HepG2 (cell line): ENCODE results near the gene C6orf136. TPM values are rescaled to one million over a fixed set of nuclear protein-coding genes. Genes with fewer than 3 reads are reported as not detected.
A peak's percentile ranks its signal among the peaks of the same experiment; 100 is the strongest.

Experiments used
- CCDC6 ChIP-seq: sonication (generic); formaldehyde crosslinking; IDR thresholded peaks from 2 replicates; pipeline ENCODE4 v1.8.1; 2022; ENCODE audit warnings: mild to moderate bottlenecking, missing genetic modification reagents, moderate library complexity
- HDAC1 ChIP-seq: sonication (generic); formaldehyde crosslinking; IDR thresholded peaks from 2 replicates; pipeline ENCODE4 v1.5.1; 2020; ENCODE audit warnings: mild to moderate bottlenecking, missing genetic modification reagents
- MLLT10 ChIP-seq: sonication (generic); formaldehyde crosslinking; IDR thresholded peaks from 2 replicates; pipeline ENCODE4 v1.4.0; 2020; ENCODE audit warnings: missing genetic modification reagents
- RBM22 ChIP-seq: fragments of 200-400 bp; formaldehyde crosslinking; optimal IDR thresholded peaks from 2 replicates; pipeline ENCODE3; 2017; ENCODE audit warnings: mild to moderate bottlenecking, low read length, moderate library complexity
- SMYD3 ChIP-seq: sonication (generic); formaldehyde crosslinking; IDR thresholded peaks from 2 replicates; pipeline ENCODE4 v1.8.1; 2023; ENCODE audit warnings: mild to moderate bottlenecking, missing genetic modification reagents
- SRSF4 ChIP-seq: fragments of 200-400 bp; formaldehyde crosslinking; IDR thresholded peaks from one replicate; pipeline ENCODE4 v1.6.1; 2018; ENCODE audit warnings: mild to moderate bottlenecking, low read depth, low read length, moderate library complexity; ENCODE audit not compliant: poor library complexity, severe bottlenecking
- TBX3 ChIP-seq: fragments of 450-650 bp; IDR thresholded peaks from 2 replicates; pipeline ENCODE4 v1.6.1; 2017; ENCODE audit warnings: antibody characterized with exemption, mild to moderate bottlenecking, inconsistent platforms, borderline replicate concordance
- TCF7L2 ChIP-seq: IDR thresholded peaks from 2 replicates; pipeline ENCODE4 v1.6.1; 2011; ENCODE audit warnings: mild to moderate bottlenecking, low read depth, low read length, moderate library complexity
- polyA plus RNA-seq, 8 experiments: library from polyadenylated mRNA; depleted of rRNA in 3 of 8; stranded (reverse) in 7 of 8; unstranded in 1 of 8; fragments of >200 nt; fragmentation: Illumina TruSeq in 4 of 8; extraction: Trizol in 4 of 8; gene quantifications; 2 replicates each; pipeline versions ENCODE4 v1.2.1 to v1.2.3, GENCODE V29; 2011 to 2016; ENCODE audit warnings: low read depth in 4 of 8, missing spikeins in 1 of 8, mixed read lengths in 1 of 8; ENCODE audit not compliant: insufficient read depth in 1 of 8
- total RNA-seq, 5 experiments: library from RNA; depleted of rRNA; stranded (reverse); fragments of >200 nt; fragmentation: Illumina TruSeq; extraction: Trizol; gene quantifications; 2 replicates each; pipeline ENCODE4 v1.2.3, GENCODE V29; 2016; ENCODE audit warnings: low read depth in 1 of 5
- TF ChIP-seq, protein P1 (sequence below): sonication (generic); formaldehyde crosslinking; IDR thresholded peaks from 2 replicates; pipeline ENCODE4 v1.9.0; 2021; ENCODE audit warnings: mild to moderate bottlenecking, missing genetic modification reagents
- TF ChIP-seq, protein P2 (sequence below): sonication (generic); formaldehyde crosslinking; IDR thresholded peaks from 2 replicates; pipeline ENCODE4 v1.4.0; 2020; ENCODE audit warnings: missing genetic modification reagents, mild to moderate bottlenecking, borderline replicate concordance
- TF ChIP-seq, protein P3 (sequence below): sonication (generic); formaldehyde crosslinking; IDR thresholded peaks from 2 replicates; pipeline ENCODE4 v1.5.0; 2020; ENCODE audit warnings: mild to moderate bottlenecking, missing genetic modification reagents
- TF ChIP-seq, protein P4 (sequence below): sonication (generic); formaldehyde crosslinking; conservative IDR thresholded peaks from 2 replicates; pipeline ENCODE4 v1.8.0; 2022; ENCODE audit warnings: low read depth, missing genetic modification reagents
- TF ChIP-seq, protein P5 (sequence below): sonication (generic); formaldehyde crosslinking; IDR thresholded peaks from 2 replicates; pipeline ENCODE4 v1.5.1; 2020; ENCODE audit warnings: mild to moderate bottlenecking, missing genetic modification reagents

Gene C6orf136
- total and polyA plus RNA-seq, 2 of the 13 experiments (the other 11 are each of a cell fraction or from before 2014, with no cell fraction given), result 12.0 to 26.2 TPM

DNA sequence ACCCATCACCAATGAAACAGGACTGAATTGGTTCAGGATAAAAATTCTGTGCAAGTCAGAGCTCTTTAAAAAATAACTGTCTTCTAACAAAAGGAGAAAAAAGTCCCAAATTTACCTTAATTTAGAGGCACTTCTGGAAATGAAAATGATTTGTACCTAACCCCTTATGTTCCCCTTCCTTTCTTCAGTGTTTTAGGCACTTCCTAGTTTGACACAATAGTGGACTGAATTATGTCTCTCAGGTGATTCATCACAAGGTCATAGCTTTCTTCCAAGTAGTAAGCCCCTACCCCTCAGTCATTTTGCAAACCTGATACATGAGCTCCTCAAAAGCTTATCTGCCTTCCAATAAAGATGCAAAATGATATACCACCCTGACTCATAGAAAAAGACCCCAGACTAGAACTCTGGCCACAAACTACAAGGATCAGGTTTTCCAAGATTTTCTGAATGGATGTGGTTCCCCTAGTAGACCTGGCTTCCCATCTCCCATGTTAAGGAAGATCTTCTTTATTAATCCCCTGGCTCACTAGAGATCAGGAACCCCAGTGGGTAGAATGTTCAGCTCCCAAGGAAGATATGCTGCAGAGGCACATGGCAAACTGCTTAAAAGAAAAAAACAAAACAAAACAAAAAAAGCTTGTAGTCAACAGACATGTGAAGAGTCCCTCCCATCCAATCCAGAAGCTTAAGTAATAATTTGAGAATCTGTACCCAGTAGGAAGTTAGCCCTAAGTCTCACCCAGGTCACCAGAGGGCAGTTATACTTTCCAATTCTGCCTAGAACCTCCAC is 33.5 kb upstream of the C6orf136 start (continued):
- TF ChIP-seq, protein P1, sequence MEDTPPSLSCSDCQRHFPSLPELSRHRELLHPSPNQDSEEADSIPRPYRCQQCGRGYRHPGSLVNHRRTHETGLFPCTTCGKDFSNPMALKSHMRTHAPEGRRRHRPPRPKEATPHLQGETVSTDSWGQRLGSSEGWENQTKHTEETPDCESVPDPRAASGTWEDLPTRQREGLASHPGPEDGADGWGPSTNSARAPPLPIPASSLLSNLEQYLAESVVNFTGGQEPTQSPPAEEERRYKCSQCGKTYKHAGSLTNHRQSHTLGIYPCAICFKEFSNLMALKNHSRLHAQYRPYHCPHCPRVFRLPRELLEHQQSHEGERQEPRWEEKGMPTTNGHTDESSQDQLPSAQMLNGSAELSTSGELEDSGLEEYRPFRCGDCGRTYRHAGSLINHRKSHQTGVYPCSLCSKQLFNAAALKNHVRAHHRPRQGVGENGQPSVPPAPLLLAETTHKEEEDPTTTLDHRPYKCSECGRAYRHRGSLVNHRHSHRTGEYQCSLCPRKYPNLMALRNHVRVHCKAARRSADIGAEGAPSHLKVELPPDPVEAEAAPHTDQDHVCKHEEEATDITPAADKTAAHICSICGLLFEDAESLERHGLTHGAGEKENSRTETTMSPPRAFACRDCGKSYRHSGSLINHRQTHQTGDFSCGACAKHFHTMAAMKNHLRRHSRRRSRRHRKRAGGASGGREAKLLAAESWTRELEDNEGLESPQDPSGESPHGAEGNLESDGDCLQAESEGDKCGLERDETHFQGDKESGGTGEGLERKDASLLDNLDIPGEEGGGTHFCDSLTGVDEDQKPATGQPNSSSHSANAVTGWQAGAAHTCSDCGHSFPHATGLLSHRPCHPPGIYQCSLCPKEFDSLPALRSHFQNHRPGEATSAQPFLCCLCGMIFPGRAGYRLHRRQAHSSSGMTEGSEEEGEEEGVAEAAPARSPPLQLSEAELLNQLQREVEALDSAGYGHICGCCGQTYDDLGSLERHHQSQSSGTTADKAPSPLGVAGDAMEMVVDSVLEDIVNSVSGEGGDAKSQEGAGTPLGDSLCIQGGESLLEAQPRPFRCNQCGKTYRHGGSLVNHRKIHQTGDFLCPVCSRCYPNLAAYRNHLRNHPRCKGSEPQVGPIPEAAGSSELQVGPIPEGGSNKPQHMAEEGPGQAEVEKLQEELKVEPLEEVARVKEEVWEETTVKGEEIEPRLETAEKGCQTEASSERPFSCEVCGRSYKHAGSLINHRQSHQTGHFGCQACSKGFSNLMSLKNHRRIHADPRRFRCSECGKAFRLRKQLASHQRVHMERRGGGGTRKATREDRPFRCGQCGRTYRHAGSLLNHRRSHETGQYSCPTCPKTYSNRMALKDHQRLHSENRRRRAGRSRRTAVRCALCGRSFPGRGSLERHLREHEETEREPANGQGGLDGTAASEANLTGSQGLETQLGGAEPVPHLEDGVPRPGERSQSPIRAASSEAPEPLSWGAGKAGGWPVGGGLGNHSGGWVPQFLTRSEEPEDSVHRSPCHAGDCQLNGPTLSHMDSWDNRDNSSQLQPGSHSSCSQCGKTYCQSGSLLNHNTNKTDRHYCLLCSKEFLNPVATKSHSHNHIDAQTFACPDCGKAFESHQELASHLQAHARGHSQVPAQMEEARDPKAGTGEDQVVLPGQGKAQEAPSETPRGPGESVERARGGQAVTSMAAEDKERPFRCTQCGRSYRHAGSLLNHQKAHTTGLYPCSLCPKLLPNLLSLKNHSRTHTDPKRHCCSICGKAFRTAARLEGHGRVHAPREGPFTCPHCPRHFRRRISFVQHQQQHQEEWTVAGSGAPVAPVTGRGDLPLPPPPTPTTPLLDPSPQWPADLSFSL (CRISPR knock-in tag), result no peak
- TF ChIP-seq HDAC1 (CRISPR knock-in tag) (0 out of 2 replicates have a peak, but pooled peaks have one; percentile 17), MLLT10 (CRISPR knock-in tag) (no peak), SMYD3 (CRISPR knock-in tag) (no peak), TCF7L2 (no peak), CCDC6 (no peak), SRSF4 (peak; percentile 1), TBX3 (no peak), RBM22 (peak; percentile 93)
- TF ChIP-seq, protein P2, sequence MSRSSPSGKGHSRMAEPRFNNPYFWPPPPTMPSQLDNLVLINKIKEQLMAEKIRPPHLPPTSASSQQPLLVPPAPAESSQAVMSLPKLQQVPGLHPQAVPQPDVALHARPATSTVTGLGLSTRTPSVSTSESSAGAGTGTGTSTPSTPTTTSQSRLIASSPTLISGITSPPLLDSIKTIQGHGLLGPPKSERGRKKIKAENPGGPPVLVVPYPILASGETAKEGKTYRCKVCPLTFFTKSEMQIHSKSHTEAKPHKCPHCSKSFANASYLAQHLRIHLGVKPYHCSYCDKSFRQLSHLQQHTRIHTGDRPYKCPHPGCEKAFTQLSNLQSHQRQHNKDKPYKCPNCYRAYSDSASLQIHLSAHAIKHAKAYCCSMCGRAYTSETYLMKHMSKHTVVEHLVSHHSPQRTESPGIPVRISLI (CRISPR knock-in tag), result no peak
- TF ChIP-seq, protein P3, sequence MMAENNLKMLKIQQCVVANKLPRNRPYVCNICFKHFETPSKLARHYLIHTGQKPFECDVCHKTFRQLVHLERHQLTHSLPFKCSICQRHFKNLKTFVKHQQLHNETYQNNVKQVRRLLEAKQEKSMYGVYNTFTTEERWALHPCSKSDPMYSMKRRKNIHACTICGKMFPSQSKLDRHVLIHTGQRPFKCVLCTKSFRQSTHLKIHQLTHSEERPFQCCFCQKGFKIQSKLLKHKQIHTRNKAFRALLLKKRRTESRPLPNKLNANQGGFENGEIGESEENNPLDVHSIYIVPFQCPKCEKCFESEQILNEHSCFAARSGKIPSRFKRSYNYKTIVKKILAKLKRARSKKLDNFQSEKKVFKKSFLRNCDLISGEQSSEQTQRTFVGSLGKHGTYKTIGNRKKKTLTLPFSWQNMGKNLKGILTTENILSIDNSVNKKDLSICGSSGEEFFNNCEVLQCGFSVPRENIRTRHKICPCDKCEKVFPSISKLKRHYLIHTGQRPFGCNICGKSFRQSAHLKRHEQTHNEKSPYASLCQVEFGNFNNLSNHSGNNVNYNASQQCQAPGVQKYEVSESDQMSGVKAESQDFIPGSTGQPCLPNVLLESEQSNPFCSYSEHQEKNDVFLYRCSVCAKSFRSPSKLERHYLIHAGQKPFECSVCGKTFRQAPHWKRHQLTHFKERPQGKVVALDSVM, result no peak
- TF ChIP-seq, protein P4, sequence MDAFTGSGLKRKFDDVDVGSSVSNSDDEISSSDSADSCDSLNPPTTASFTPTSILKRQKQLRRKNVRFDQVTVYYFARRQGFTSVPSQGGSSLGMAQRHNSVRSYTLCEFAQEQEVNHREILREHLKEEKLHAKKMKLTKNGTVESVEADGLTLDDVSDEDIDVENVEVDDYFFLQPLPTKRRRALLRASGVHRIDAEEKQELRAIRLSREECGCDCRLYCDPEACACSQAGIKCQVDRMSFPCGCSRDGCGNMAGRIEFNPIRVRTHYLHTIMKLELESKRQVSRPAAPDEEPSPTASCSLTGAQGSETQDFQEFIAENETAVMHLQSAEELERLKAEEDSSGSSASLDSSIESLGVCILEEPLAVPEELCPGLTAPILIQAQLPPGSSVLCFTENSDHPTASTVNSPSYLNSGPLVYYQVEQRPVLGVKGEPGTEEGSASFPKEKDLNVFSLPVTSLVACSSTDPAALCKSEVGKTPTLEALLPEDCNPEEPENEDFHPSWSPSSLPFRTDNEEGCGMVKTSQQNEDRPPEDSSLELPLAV (CRISPR knock-in tag), result no peak
- TF ChIP-seq, protein P5, sequence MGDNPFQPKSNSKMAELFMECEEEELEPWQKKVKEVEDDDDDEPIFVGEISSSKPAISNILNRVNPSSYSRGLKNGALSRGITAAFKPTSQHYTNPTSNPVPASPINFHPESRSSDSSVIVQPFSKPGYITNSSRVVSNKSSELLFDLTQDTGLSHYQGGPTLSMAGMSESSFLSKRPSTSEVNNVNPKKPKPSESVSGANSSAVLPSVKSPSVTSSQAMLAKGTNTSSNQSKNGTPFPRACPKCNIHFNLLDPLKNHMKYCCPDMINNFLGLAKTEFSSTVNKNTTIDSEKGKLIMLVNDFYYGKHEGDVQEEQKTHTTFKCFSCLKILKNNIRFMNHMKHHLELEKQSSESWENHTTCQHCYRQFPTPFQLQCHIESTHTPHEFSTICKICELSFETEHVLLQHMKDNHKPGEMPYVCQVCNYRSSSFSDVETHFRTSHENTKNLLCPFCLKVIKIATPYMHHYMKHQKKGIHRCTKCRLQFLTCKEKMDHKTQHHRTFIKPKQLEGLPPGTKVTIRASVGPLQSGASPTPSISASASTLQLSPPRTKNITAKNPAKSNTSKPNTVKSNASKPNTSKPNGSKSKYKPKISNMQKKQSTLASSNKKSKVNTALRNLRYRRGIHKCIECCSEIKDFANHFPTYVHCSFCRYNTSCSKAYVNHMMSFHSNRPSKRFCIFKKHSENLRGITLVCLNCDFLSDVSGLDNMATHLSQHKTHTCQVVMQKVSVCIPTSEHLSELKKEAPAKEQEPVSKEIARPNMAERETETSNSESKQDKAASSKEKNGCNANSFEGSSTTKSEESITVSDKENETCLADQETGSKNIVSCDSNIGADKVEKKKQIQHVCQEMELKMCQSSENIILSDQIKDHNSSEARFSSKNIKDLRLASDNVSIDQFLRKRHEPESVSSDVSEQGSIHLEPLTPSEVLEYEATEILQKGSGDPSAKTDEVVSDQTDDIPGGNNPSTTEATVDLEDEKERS (CRISPR knock-in tag), result no peak; the same call in 1 of the 2 replicates
